HEK293T (cell line): Measurements from ENCODE around the gene JPH2.

Experiments used
- L3MBTL2 ChIP-seq: fragments of 450-650 bp; conservative IDR thresholded peaks from 2 replicates; pipeline ENCODE4 v1.6.1; 2016; ENCODE audit warnings: mild to moderate bottlenecking
- SP1 ChIP-seq: fragments of 450-650 bp; IDR thresholded peaks from 2 replicates; pipeline ENCODE4 v1.6.1; 2017
- TF ChIP-seq, protein P1 (sequence below): fragments of 450-650 bp; IDR thresholded peaks from 2 replicates; pipeline ENCODE4 v1.6.1; 2016

- TF ChIP-seq SP1 (no peak), L3MBTL2 (no peak)
- TF ChIP-seq, protein P1, sequence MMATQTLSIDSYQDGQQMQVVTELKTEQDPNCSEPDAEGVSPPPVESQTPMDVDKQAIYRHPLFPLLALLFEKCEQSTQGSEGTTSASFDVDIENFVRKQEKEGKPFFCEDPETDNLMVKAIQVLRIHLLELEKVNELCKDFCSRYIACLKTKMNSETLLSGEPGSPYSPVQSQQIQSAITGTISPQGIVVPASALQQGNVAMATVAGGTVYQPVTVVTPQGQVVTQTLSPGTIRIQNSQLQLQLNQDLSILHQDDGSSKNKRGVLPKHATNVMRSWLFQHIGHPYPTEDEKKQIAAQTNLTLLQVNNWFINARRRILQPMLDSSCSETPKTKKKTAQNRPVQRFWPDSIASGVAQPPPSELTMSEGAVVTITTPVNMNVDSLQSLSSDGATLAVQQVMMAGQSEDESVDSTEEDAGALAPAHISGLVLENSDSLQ: no peak
These were observed 93.8 kb downstream of the JPH2 start for GRCh38 chr20:44093249-44093582.
